ENCODE results near the gene CDK17. TPM values are rescaled to one million over a fixed set of nuclear protein-coding genes. Genes with fewer than 3 reads are reported as not detected.
"Not testable (repeated sequence)": the region's sequence is repeated elsewhere in the genome, so short reads cannot be mapped to it uniquely, and the experiment has no call there.

The CDK17 gene
- total and polyA plus RNA-seq, 2 experiments from 2014 or later, result 29.3 to 62.7 TPM

GRCh38 chr12:96395236-96395635 is 5.0 kb downstream of the CDK17 start:
- Histone ChIP-seq H3K4me2 (ENCODE audit: unreplicated experiment) (no peak overlapping the region), H3K27ac (no peak overlapping the region), H3K9me2 (ENCODE audit: insufficient read depth) (no peaks in the 10 kb centered on the region), H3K4me1 (ENCODE audit: insufficient read depth) (peaks cover 33% of the 10 kb centered on the region), H4K20me1 (ENCODE audit: insufficient read depth) (peaks cover 6% of the 10 kb centered on the region; the same call in 1 of the 2 replicates), H3K27me3 (replicated peaks; ENCODE audit: insufficient read depth) (no peaks in the 10 kb centered on the region), H3K9ac (no peak overlapping the region), H3F3A (ENCODE audit: insufficient read depth) (peaks cover 37% of the 10 kb centered on the region), H3K4me3 (no peak overlapping the region), H3K9me3 (ENCODE audit: low read depth) (no peaks in the 10 kb centered on the region), H2AFZ (no peak overlapping the region), H3K79me2 (ENCODE audit: insufficient read depth) (peaks cover 98% of the 10 kb centered on the region), H3K36me3 (ENCODE audit: low read depth) (no peaks in the 10 kb centered on the region)
- in situ Hi-C loops (cut with MboI), result no loop called here
- TF ChIP-seq EZH2phosphoT487 (IDR thresholded peaks at IDR 0.05; ENCODE audit: insufficient read depth, low read depth), result no peak
- TF ChIP-seq EZH2 (IDR thresholded peaks at IDR 0.05; ENCODE audit: insufficient read depth, poor library complexity, severe bottlenecking), result no peak
- WGBS, 2 experiments (ENCODE audit: low coverage in 1 of 2, low lambda C conversion rate in 2 of 2, missing lambda C conversion rate in 2 of 2), result 87 to 89% methylated on average over 4 of the region's 4 CpGs
- peak; percentile 31 for DNase-seq

DNA sequence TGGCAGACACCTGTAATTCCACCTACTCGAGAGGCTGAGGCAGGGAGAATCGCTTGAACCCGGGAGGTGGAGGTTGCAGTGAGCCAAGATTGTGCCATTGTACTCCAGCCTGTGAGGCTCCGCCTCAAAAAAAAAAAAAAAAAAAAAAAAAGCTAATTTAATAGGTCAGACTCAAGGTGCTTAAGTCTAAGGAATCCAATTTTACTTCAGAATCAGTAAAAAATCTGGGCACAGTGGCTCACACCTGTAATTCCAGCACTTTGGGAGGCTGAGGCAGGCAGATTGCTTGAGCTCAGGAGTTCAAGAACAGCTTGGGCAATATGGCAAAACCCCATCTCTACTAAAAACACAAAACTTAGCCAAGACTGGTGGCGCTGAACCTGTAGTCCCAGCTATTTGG is 7.0 kb downstream of the CDK17 start:
- H3K27me3 ChIP-seq (replicated peaks; ENCODE audit: insufficient read depth); H3K36me3 ChIP-seq (ENCODE audit: low read depth); H3K27ac ChIP-seq; H3K9me2 ChIP-seq (ENCODE audit: insufficient read depth); H3K4me2 ChIP-seq (ENCODE audit: unreplicated experiment); in situ Hi-C loops (cut with MboI); H2AFZ ChIP-seq; H3K4me3 ChIP-seq; H3K9ac ChIP-seq; DNase-seq; H4K20me1 ChIP-seq (ENCODE audit: insufficient read depth); H3K9me3 ChIP-seq (ENCODE audit: low read depth): not testable (repeated sequence)
- Histone ChIP-seq H3K79me2 (ENCODE audit: insufficient read depth) (peaks cover 100% of the 10 kb centered on the region), H3F3A (ENCODE audit: insufficient read depth) (peaks cover 38% of the 10 kb centered on the region), H3K4me1 (ENCODE audit: insufficient read depth) (peaks cover 41% of the 10 kb centered on the region)
- WGBS, 2 experiments (ENCODE audit: low coverage in 1 of 2, low lambda C conversion rate in 2 of 2, missing lambda C conversion rate in 2 of 2), result 95 to 99% methylated on average over 4 to 5 of the region's 5 CpGs

- no peak overlapping the region for H3K9ac ChIP-seq
- peaks cover 100% of the 10 kb centered on the region for H3K79me2 ChIP-seq (ENCODE audit: insufficient read depth)
- H3K9me2 ChIP-seq (ENCODE audit: insufficient read depth), result no peaks in the 10 kb centered on the region
- H3K27me3 ChIP-seq (replicated peaks; ENCODE audit: insufficient read depth), result no peaks in the 10 kb centered on the region
- H3K4me1 ChIP-seq (ENCODE audit: insufficient read depth), result peaks cover 44% of the 10 kb centered on the region
- peak overlapping the region; percentile 8 for H3K4me2 ChIP-seq (ENCODE audit: unreplicated experiment)
- in situ Hi-C loops (cut with MboI), result no loop called here
- no peaks in the 10 kb centered on the region for H3K36me3 ChIP-seq (ENCODE audit: low read depth)
- H4K20me1 ChIP-seq (ENCODE audit: insufficient read depth), result peaks cover 12% of the 10 kb centered on the region; the same call in 1 of the 2 replicates
- peaks cover 35% of the 10 kb centered on the region for H3F3A ChIP-seq (ENCODE audit: insufficient read depth)
- H2AFZ ChIP-seq, result no peak overlapping the region
- 68 to 69% methylated on average over 5 of the region's 5 CpGs for WGBS, 2 experiments (ENCODE audit: low coverage in 1 of 2, low lambda C conversion rate in 2 of 2, missing lambda C conversion rate in 2 of 2)
- DNase-seq, result no peak
- no peak overlapping the region for H3K4me3 ChIP-seq
- TF ChIP-seq EZH2 (IDR thresholded peaks at IDR 0.05; ENCODE audit: insufficient read depth, poor library complexity, severe bottlenecking), result no peak
- TF ChIP-seq EZH2phosphoT487 (IDR thresholded peaks at IDR 0.05; ENCODE audit: insufficient read depth, low read depth), result no peak
- no peaks in the 10 kb centered on the region for H3K9me3 ChIP-seq (ENCODE audit: low read depth)
- no peak overlapping the region for H3K27ac ChIP-seq
These were observed 7.8 kb downstream of the CDK17 start for GRCh38 chr12:96392397-96392796.

GRCh38 chr12:96387981-96388380 is 12.3 kb downstream of the CDK17 start:
- no peak for DNase-seq

DNA sequence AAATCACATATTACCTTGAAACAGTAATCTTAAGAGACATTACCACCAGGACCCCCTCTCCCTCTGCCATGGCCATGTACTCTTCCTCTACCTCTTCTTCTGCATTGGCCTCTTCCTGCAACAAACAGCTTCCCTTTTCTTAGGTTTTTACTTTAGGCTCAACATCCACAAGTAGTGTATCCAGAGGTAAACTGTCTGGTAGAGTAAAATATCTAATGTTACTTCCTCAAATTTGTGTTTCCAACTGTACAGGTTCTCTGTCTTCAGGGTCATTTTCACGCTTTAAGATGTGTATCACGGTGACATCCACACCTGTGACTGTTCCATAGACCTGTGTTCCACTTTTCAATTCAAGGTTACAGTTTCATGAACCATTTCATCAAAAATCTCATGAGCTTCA is 13.4 kb downstream of the CDK17 start:
- no peak for TF ChIP-seq EZH2phosphoT487 (IDR thresholded peaks at IDR 0.05; ENCODE audit: insufficient read depth, low read depth)
- no peak for TF ChIP-seq EZH2 (IDR thresholded peaks at IDR 0.05; ENCODE audit: insufficient read depth, poor library complexity, severe bottlenecking)
- Histone ChIP-seq H3K36me3 (ENCODE audit: low read depth) (no peaks in the 10 kb centered on the region), H3K27me3 (replicated peaks; ENCODE audit: insufficient read depth) (no peaks in the 10 kb centered on the region), H3K79me2 (ENCODE audit: insufficient read depth) (peaks cover 100% of the 10 kb centered on the region), H3K4me3 (no peak overlapping the region), H3K4me1 (ENCODE audit: insufficient read depth) (peaks cover 40% of the 10 kb centered on the region), H3K9me2 (ENCODE audit: insufficient read depth) (no peaks in the 10 kb centered on the region), H3K9me3 (ENCODE audit: low read depth) (no peaks in the 10 kb centered on the region), H3K9ac (no peak overlapping the region), H3K4me2 (ENCODE audit: unreplicated experiment) (no peak overlapping the region), H3F3A (ENCODE audit: insufficient read depth) (peaks cover 52% of the 10 kb centered on the region), H4K20me1 (ENCODE audit: insufficient read depth) (peaks cover 34% of the 10 kb centered on the region; the same call in 1 of the 2 replicates), H2AFZ (no peak overlapping the region), H3K27ac (no peak overlapping the region)
- 79 to 85% methylated on average over 2 of the region's 2 CpGs for WGBS, 2 experiments (ENCODE audit: low coverage in 1 of 2, low lambda C conversion rate in 2 of 2, missing lambda C conversion rate in 2 of 2)
- in situ Hi-C loops (cut with MboI), result no loop called here
- no peak for DNase-seq

More at GRCh38 chr12:96387981-96388380, 12.3 kb downstream of the CDK17 start:
- no peak overlapping the region for H2AFZ ChIP-seq
- no peak overlapping the region for H3K4me3 ChIP-seq
- peaks cover 100% of the 10 kb centered on the region for H3K79me2 ChIP-seq (ENCODE audit: insufficient read depth)
- H3K4me2 ChIP-seq (ENCODE audit: unreplicated experiment), result no peak overlapping the region
- TF ChIP-seq EZH2 (IDR thresholded peaks at IDR 0.05; ENCODE audit: insufficient read depth, poor library complexity, severe bottlenecking) (no peak), EZH2phosphoT487 (IDR thresholded peaks at IDR 0.05; ENCODE audit: insufficient read depth, low read depth) (no peak)
- in situ Hi-C loops (cut with MboI), result no loop called here
- H3F3A ChIP-seq (ENCODE audit: insufficient read depth), result peaks cover 45% of the 10 kb centered on the region
- H3K36me3 ChIP-seq (ENCODE audit: low read depth), result no peaks in the 10 kb centered on the region
- no peak overlapping the region for H3K9ac ChIP-seq
- no peaks in the 10 kb centered on the region for H3K9me2 ChIP-seq (ENCODE audit: insufficient read depth)
- H3K9me3 ChIP-seq (ENCODE audit: low read depth), result no peaks in the 10 kb centered on the region
- no peaks in the 10 kb centered on the region for H3K27me3 ChIP-seq (replicated peaks; ENCODE audit: insufficient read depth)
- H4K20me1 ChIP-seq (ENCODE audit: insufficient read depth), result peaks cover 30% of the 10 kb centered on the region; the same call in 1 of the 2 replicates
- H3K27ac ChIP-seq, result 0 out of 2 replicates have a peak overlapping the region, but pooled peaks have one; percentile 18
- WGBS, 2 experiments (ENCODE audit: low coverage in 1 of 2, low lambda C conversion rate in 2 of 2, missing lambda C conversion rate in 2 of 2), result 96 to 100% methylated on average over 1 of the region's 1 CpG
- H3K4me1 ChIP-seq (ENCODE audit: insufficient read depth), result peaks cover 42% of the 10 kb centered on the region
